NB4 (cell line): Measurements from ENCODE around the gene TMPRSS2.
A peak's percentile ranks its signal among the peaks of the same experiment; 100 is the strongest.
"Not testable (repeated sequence)": the region's sequence is repeated elsewhere in the genome, so short reads cannot be mapped to it uniquely, and the experiment has no call there.

ENCODE experiments used
- DNase-seq: peaks from one replicate; pipeline ENCODE4 v3.0.0; 2010; ENCODE audit warnings: low read depth
- H3K4me3 ChIP-seq: one replicate; pipeline ENCODE4 v1.5.1; 2011; ENCODE audit warnings: mild to moderate bottlenecking, low read depth, low read length, moderate library complexity
- MYC ChIP-seq: IDR thresholded peaks from 2 replicates; pipeline ENCODE4 v1.6.1; 2011; ENCODE audit warnings: low read depth, low read length
- POLR2A ChIP-seq: IDR thresholded peaks from 2 replicates; pipeline ENCODE4 v1.6.1; 2011; ENCODE audit warnings: mild to moderate bottlenecking; ENCODE audit not compliant: insufficient read length; ENCODE audit errors: extremely low read depth
- TF ChIP-seq, protein P1 (sequence below): IDR thresholded peaks from one replicate; pipeline ENCODE4 v1.5.1; 2012; ENCODE audit warnings: low read depth, low read length
- TF ChIP-seq, protein P2 (sequence below): IDR thresholded peaks from 2 replicates; pipeline ENCODE4 v1.6.1; 2011; ENCODE audit warnings: low read depth, low read length

TMPRSS2 gene

DNA sequence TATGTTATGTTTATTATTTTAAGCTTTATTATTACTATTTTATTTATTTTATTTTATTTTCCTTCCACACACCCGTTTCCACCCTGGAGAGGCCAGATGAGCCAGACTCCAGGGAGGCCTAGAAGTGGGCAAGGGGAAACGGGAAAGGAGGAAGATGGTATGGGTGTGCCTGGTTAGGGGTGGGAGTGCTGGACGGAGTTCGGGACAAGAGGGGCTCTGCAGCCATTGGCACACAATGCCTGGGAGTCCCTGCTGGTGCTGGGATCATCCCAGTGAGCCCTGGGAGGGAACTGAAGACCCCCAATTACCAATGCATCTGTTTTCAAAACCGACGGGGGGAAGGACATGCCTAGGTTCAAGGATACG, 82.4 kb downstream of the TMPRSS2 start:
- no peak for DNase-seq
- no peak overlapping the region for H3K4me3 ChIP-seq

DNA sequence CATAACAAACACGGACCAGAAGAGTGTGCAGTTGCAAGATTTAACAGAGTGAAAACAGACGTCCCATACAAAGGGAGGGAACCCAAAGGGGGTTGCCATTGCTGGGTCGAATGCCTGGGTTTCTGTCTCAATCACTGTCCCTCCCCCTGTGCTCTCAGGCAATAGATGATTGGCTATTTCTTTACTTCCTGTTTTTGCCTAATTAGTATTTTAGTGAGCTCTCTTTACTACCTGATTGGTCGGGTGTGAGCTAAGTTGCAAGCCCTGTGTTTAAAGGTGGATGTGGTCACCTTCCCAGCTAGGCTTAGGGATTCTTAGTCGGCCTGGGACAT, 84.7 kb downstream of the TMPRSS2 start:
- not testable (repeated sequence) for H3K4me3 ChIP-seq
- peak; percentile 11 for DNase-seq

More for the DNA sequence above, 82.4 kb downstream of the TMPRSS2 start:
- TF ChIP-seq MYC: no peak
- TF ChIP-seq POLR2A: no peak
- TF ChIP-seq, protein P1, sequence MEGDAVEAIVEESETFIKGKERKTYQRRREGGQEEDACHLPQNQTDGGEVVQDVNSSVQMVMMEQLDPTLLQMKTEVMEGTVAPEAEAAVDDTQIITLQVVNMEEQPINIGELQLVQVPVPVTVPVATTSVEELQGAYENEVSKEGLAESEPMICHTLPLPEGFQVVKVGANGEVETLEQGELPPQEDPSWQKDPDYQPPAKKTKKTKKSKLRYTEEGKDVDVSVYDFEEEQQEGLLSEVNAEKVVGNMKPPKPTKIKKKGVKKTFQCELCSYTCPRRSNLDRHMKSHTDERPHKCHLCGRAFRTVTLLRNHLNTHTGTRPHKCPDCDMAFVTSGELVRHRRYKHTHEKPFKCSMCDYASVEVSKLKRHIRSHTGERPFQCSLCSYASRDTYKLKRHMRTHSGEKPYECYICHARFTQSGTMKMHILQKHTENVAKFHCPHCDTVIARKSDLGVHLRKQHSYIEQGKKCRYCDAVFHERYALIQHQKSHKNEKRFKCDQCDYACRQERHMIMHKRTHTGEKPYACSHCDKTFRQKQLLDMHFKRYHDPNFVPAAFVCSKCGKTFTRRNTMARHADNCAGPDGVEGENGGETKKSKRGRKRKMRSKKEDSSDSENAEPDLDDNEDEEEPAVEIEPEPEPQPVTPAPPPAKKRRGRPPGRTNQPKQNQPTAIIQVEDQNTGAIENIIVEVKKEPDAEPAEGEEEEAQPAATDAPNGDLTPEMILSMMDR: no peak
- TF ChIP-seq, protein P2, sequence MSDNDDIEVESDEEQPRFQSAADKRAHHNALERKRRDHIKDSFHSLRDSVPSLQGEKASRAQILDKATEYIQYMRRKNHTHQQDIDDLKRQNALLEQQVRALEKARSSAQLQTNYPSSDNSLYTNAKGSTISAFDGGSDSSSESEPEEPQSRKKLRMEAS: no peak

GRCh38 chr21:41422546-41423304, 85.2 kb downstream of the TMPRSS2 start:
- no peak for TF ChIP-seq MYC
- TF ChIP-seq, protein P1: no peak
- no peak overlapping the region for H3K4me3 ChIP-seq
- DNase-seq: no peak

DNA sequence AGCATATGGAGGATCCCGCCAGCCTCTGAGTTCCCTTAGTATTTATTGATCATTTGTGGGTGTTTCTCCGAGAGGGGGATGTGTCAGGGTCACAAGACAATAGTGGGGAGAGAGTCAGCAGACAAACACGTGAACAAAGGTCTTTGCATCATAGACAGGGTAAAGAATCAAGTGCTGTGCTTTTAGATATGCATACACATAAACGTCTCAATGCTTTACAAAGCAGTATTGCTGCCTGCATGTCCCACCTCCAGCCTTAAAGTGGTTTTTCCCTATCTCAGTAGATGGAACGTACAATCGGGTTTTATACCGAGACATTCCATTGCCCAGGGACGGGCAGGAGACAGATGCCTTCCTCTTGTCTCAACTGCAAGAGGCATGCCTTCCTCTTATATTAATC, 87.0 kb downstream of the TMPRSS2 start:
- DNase-seq, H3K4me3 ChIP-seq: not testable (repeated sequence)

GRCh38 chr21:41419921-41420862, 87.8 kb downstream of the TMPRSS2 start:
- TF ChIP-seq, protein P2: no peak
- TF ChIP-seq MYC: no peak
- TF ChIP-seq, protein P1: no peak
- no peak for TF ChIP-seq POLR2A
- H3K4me3 ChIP-seq: peak overlapping the region; percentile 60
- peak; percentile 76 for DNase-seq

GRCh38 chr21:41418956-41419680, 88.8 kb downstream of the TMPRSS2 start:
- TF ChIP-seq, protein P2: no peak
- TF ChIP-seq, protein P1: no peak
- TF ChIP-seq MYC: no peak
- TF ChIP-seq POLR2A: no peak
- H3K4me3 ChIP-seq: no peak overlapping the region

More at GRCh38 chr21:41418956-41419680, 88.8 kb downstream of the TMPRSS2 start:
- DNase-seq: no peak
